ENCODE data around the gene MRC2. TPM values are rescaled to one million over a fixed set of nuclear protein-coding genes. Genes with fewer than 3 reads are reported as not detected.
"Not testable (repeated sequence)": the region's sequence is repeated elsewhere in the genome, so short reads cannot be mapped to it uniquely, and the experiment has no call there.

The MRC2 gene
- total RNA-seq, 4 donors from 2014 or later = 7.9 to 47.2 (median 14.5) TPM

GRCh38 chr17:62587554-62587953 is 39.9 kb upstream of the MRC2 start:
- Histone ChIP-seq H3K27ac (no peak overlapping the region), H3K27me3 (no peaks in the 10 kb centered on the region), H3K4me3 (no peak overlapping the region), H3K9me3 (no peaks in the 10 kb centered on the region), H3K36me3 (peaks cover 0 to 32% (median 10%) of the 10 kb centered on the region in 4 donors), H3K4me1 (no peaks in the 10 kb centered on the region)
- in situ Hi-C loops (cut with MboI; ENCODE audit: low pct_ligation_motif_present in 1 of 4, low pct_unique_long_range_greater_than_20kb in 1 of 4, low sequenced_read_pairs in 3 of 4) (no loop called here), intact Hi-C loops (cut with DNase I; ENCODE audit: low total_unique reads) (no loop called here)
- 100% methylated on average over 2 of the region's 2 CpGs; no CpG with 5 or more reads in 1 of the 2 donors for WGBS, 2 donors (ENCODE audit: low coverage in 1 of 2)
- TF ChIP-seq POLR2A (IDR thresholded peaks at IDR 0.05) (no peak), EP300 (IDR thresholded peaks at IDR 0.05; ENCODE audit: low read depth) (no peak), CTCF (IDR thresholded peaks at IDR 0.05) (no peak), POLR2AphosphoS5 (IDR thresholded peaks at IDR 0.05) (no peak)
- DNase-seq = no peak

- Histone ChIP-seq H3K4me3 (no peak overlapping the region), H3K36me3 (peaks cover 0 to 32% (median 10%) of the 10 kb centered on the region in 4 donors), H3K9me3 (no peaks in the 10 kb centered on the region), H3K27me3 (no peaks in the 10 kb centered on the region), H3K4me1 (no peaks in the 10 kb centered on the region), H3K27ac (no peak overlapping the region)
- WGBS, 2 donors (ENCODE audit: low coverage in 1 of 2) = 92 to 95% methylated on average over 4 to 7 of the region's 7 CpGs
- in situ Hi-C loops (cut with MboI; ENCODE audit: low pct_ligation_motif_present in 1 of 4, low pct_unique_long_range_greater_than_20kb in 1 of 4, low sequenced_read_pairs in 3 of 4) (no loop called here), intact Hi-C loops (cut with DNase I; ENCODE audit: low total_unique reads) (no loop called here)
- no peak for DNase-seq
- TF ChIP-seq POLR2AphosphoS5 (IDR thresholded peaks at IDR 0.05) = no peak
- no peak for TF ChIP-seq POLR2A (IDR thresholded peaks at IDR 0.05)
- TF ChIP-seq EP300 (IDR thresholded peaks at IDR 0.05; ENCODE audit: low read depth) = no peak
- TF ChIP-seq CTCF (IDR thresholded peaks at IDR 0.05) = no peak
Observed at GRCh38 chr17:62588109-62588508, 39.4 kb upstream of the MRC2 start.

GRCh38 chr17:62591333-62591732 is 36.1 kb upstream of the MRC2 start:
- 79 to 82% methylated on average over 5 to 6 of the region's 6 CpGs for WGBS, 2 donors (ENCODE audit: low coverage in 1 of 2)
- TF ChIP-seq CTCF (IDR thresholded peaks at IDR 0.05) (no peak), POLR2AphosphoS5 (IDR thresholded peaks at IDR 0.05) (no peak), POLR2A (IDR thresholded peaks at IDR 0.05) (no peak), EP300 (IDR thresholded peaks at IDR 0.05; ENCODE audit: low read depth) (no peak)
- DNase-seq = no peak
- no peak overlapping the region for H3K4me3 ChIP-seq
- H3K36me3 ChIP-seq = peaks cover 0 to 32% (median 5%) of the 10 kb centered on the region in 4 donors
- H3K27me3 ChIP-seq = no peaks in the 10 kb centered on the region
- H3K9me3 ChIP-seq = no peaks in the 10 kb centered on the region
- H3K27ac ChIP-seq = no peak overlapping the region
- intact Hi-C loops (cut with DNase I; ENCODE audit: low total_unique reads) = no loop called here
- in situ Hi-C loops (cut with MboI; ENCODE audit: low pct_ligation_motif_present in 1 of 4, low pct_unique_long_range_greater_than_20kb in 1 of 4, low sequenced_read_pairs in 3 of 4) = no loop called here
- H3K4me1 ChIP-seq = no peaks in the 10 kb centered on the region

GRCh38 chr17:62591822-62592221 is 35.6 kb upstream of the MRC2 start:
- H3K4me3 ChIP-seq; intact Hi-C loops (cut with DNase I; ENCODE audit: low total_unique reads); in situ Hi-C loops (cut with MboI; ENCODE audit: low pct_ligation_motif_present in 1 of 4, low pct_unique_long_range_greater_than_20kb in 1 of 4, low sequenced_read_pairs in 3 of 4); H3K27ac ChIP-seq; H3K4me1 ChIP-seq; H3K27me3 ChIP-seq; H3K9me3 ChIP-seq; DNase-seq: not testable (repeated sequence)
- peaks cover 0 to 30% (median 5%) of the 10 kb centered on the region in 4 donors for H3K36me3 ChIP-seq
- WGBS, 2 donors (ENCODE audit: low coverage in 1 of 2) = 84 to 94% methylated on average over 11 of the region's 11 CpGs
